Measurements from ENCODE around the gene RTN1.

- no peak for TF ChIP-seq HMGXB4 (CRISPR knock-in tag; IDR thresholded peaks at IDR 0.05)
- TF ChIP-seq E2F4 (CRISPR knock-in tag; IDR thresholded peaks at IDR 0.05; ENCODE audit: borderline replicate concordance, low read depth) = no peak
- no peak for TF ChIP-seq NR2C2 (CRISPR knock-in tag; IDR thresholded peaks at IDR 0.05)
- no peak for TF ChIP-seq CTCF (IDR thresholded peaks at IDR 0.05)
- TF ChIP-seq ZNF512 (CRISPR knock-in tag; IDR thresholded peaks at IDR 0.05; ENCODE audit: borderline replicate concordance) = no peak
- no peak for TF ChIP-seq E2F1 (CRISPR knock-in tag; IDR thresholded peaks at IDR 0.05)
- no peak for TF ChIP-seq CREB1 (CRISPR knock-in tag; IDR thresholded peaks at IDR 0.05)
- no peak for TF ChIP-seq ESRRA (CRISPR knock-in tag; IDR thresholded peaks at IDR 0.05; ENCODE audit: borderline replicate concordance)
- no peak for TF ChIP-seq IRF1 (CRISPR knock-in tag; IDR thresholded peaks at IDR 0.05)
- no peak for TF ChIP-seq ATF1 (CRISPR knock-in tag; IDR thresholded peaks at IDR 0.05)
These were observed 51.0 kb downstream of the RTN1 start for GRCh38 chr14:59819446-59820088.

Data from WTC11 (cell line).